ENCODE data around the gene NEK6. TPM values are rescaled to one million over a fixed set of nuclear protein-coding genes. Genes with fewer than 3 reads are reported as not detected.
A peak's percentile ranks its signal among the peaks of the same experiment; 100 is the strongest.

NEK6 gene
- total RNA-seq, 8 experiments from 2014 or later = 2.4 to 33.4 (median 7.2) TPM

DNA sequence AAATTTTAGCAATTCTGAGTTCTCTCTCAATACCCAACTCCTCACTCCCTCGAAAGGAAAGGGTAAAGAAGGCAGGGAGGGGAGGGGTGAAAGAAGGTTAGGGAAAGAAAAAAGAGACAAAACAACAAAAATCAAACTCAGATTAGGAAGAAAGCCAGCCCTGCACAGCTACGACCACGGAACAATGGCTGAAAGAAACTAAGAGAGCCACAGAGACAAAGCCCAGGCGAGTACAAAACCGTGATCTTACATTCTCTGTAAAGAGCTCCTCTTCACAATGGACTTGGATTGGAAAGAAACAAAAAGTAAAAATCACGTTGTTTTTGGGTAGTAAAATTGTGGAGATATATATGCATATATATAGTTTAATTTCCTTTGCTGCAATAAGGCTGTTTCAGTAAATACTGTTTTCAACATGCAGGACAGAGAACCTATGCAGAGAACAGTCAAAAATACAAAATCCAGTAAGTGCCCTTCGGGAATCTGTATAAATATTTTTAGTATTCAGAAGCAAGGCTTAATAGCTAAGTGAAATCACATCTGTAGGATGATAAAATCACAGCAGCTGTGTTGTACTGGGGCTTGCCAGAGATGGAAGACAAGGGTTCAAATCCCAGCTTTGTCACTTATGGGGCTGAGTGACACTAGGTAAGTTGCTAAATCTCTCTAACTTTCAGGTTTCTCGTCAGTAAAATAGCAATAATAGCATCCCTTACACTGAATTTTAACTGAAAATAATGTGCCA is 140.6 kb downstream of the NEK6 start:
- in situ Hi-C loops (cut with MboI; ENCODE audit: low pct_unique_long_range_greater_than_20kb in 2 of 9, low sequenced_read_pairs in 9 of 9, unreplicated experiment in 9 of 9) = no loop called here
- H3K4me1 ChIP-seq (replicated peaks in 1 of 2) = peaks cover 23 to 27% of the 10 kb centered on the region in 2 donors
- 24 to 100% (median 76%) methylated on average over 1 to 8 of the region's 8 CpGs for WGBS, 10 experiments
- no peak for ATAC-seq (replicated peaks in 6 of 8)
- H3K4me3 ChIP-seq = no peak overlapping the region
- no peak overlapping the region for H3K27ac ChIP-seq

DNA sequence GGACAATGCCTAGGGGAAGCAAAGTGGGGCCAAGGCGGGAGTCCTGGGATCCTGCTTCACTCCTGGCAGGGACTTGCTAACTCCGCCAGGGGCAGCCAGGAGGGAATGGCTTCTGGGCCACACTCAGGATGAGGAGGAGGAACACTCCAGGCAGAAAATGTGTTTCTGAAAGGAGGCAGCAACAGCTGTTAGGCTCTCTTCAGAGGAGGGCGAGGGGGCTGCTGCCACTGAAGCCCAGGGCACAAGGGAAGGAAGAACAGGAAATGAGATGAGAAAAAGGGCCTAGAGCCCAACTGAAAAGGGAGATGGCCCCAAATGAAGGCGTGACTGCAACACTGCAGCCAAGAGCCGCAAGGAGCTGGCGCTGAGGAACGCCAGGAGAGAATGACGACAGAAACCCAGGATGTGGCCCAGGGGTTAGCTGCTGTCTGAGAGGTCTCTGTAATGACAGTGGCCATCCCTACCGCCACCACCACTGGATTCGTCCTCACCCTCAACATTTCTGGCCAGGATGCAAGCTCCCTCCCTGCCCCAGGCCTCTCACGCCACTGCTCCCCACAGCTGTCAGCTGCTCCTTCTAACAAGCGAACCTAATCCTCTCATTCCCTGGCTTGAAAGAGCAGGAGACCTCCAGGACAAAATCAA is 141.7 kb downstream of the NEK6 start:
- in situ Hi-C loops (cut with MboI; ENCODE audit: low pct_unique_long_range_greater_than_20kb in 2 of 9, low sequenced_read_pairs in 9 of 9, unreplicated experiment in 9 of 9) = no loop called here
- Histone ChIP-seq H3K4me3 (no peak overlapping the region), H3K27ac (no peak overlapping the region), H3K4me1 (replicated peaks in 1 of 2) (peaks cover 15 to 16% of the 10 kb centered on the region in 2 donors)
- ATAC-seq (replicated peaks in 6 of 8) = peak in 7 of 8 experiments; percentile 51 to 83 (median 69)
- 18 to 86% (median 57%) methylated on average over 1 to 10 of the region's 12 CpGs; no CpG with 5 or more reads in 2 of the 10 experiments for WGBS, 10 experiments

DNA sequence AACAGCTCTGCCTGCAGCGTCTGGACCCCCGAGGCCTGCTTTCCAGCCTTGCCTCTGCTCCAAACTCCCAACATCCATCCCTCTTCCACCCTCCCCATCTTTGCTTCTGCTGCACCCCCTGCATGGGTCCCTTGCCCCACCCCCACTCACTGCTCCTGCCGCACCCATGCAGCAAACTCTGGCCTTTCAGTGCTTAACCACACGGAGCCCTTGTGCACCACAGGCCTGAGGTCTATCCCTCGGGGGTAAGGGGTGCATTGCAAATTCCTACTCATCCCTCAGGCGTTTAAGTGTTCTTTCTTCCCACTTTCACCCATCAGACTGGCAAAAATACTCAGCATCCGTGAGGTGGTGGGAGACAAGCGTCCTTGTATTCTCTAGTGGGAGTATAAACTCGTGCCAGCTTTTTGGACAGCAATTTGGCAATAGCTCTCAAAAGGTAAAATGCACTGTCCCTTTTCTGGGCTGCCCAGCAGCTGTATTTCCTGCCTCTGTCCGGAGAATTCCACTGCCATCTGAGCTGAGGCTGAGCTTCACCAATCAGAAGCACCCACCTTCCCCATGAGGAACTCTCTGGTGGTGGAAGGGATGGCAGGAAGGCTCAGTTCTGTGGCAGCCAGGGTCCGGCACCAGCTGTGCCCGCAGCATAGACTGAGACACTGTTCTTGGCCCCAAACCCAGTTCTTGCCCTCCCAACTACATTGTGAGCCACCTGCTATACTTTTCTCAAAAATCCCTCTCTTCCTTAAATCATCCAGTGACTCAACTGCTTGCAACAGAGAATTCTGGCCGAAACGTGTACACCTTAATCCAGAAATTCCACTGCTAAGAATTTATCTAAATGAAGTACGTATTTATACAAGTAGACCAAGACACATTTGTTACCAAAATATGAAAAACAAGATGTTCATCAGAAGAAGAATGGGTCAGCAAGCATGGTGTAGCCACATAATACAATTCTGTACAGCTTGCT is 142.5 kb downstream of the NEK6 start:
- WGBS, 10 experiments = 42 to 78% (median 57%) methylated on average over 3 to 11 of the region's 15 CpGs; no CpG with 5 or more reads in 2 of the 10 experiments
- ATAC-seq (replicated peaks in 6 of 8) = peak in 7 of 8 experiments; percentile 11 to 40 (median 24)
- H3K27ac ChIP-seq = peak overlapping the region in 1 of 2 donors; percentile 29
- no peak overlapping the region for H3K4me3 ChIP-seq
- in situ Hi-C loops (cut with MboI; ENCODE audit: low pct_unique_long_range_greater_than_20kb in 2 of 9, low sequenced_read_pairs in 9 of 9, unreplicated experiment in 9 of 9) = loop anchor here in 3 of 9 experiments (25.0 kb wide), 1 partner anchor 137 kb away; no protein-coding TSS in a partner anchor
- H3K4me1 ChIP-seq (replicated peaks in 1 of 2) = peaks cover 15 to 16% of the 10 kb centered on the region in 2 donors

Other genes starting within 250 kb of the NEK6 start
- gene LHX2, start 246.2 kb upstream of the NEK6 start, total RNA-seq = 1 to 10 TPM in 4 of 8 experiments, under 1 TPM in 3, not detected in 1; 0.31 to 3.6 (median 1.6) TPM
- 100 to 1,000 TPM; 169 to 289 (median 207) TPM for gene PSMB7, start 157.5 kb downstream of the NEK6 start, total RNA-seq
- gene ADGRD2, start 192.5 kb downstream of the NEK6 start, total RNA-seq = 1 to 10 TPM in 2 of 8 experiments, under 1 TPM in 4, not detected in 2; 0.14 to 6.2 (median 0.68) TPM
- under 1 TPM in 6 of 8 experiments, not detected in 2; 0.05 to 0.62 (median 0.27) TPM for gene NR5A1, start 249.4 kb downstream of the NEK6 start, total RNA-seq

All from motor neuron (in vitro differentiated cells).